Measurements from ENCODE around the gene FANCD2OS.
"Not testable (repeated sequence)": the region's sequence is repeated elsewhere in the genome, so short reads cannot be mapped to it uniquely, and the experiment has no call there.

FANCD2OS gene

GRCh38 chr3:10090774-10091173 lies 17.3 kb downstream of the FANCD2OS start:
- DNase-seq = not testable (repeated sequence)

GRCh38 chr3:10090179-10090578 lies 17.9 kb downstream of the FANCD2OS start:
- DNase-seq = no peak

- no peak for DNase-seq
Observed at GRCh38 chr3:10088256-10088655, 19.8 kb downstream of the FANCD2OS start.

GRCh38 chr3:10085738-10086137 lies 22.3 kb downstream of the FANCD2OS start:
- no peak for DNase-seq

- no peak for DNase-seq
Observed at GRCh38 chr3:10081871-10082270, 26.2 kb downstream of the FANCD2OS start.

- DNase-seq = no peak
Observed at GRCh38 chr3:10074666-10075065, 33.4 kb downstream of the FANCD2OS start.

GRCh38 chr3:10070077-10070476 lies 38.0 kb downstream of the FANCD2OS start:
- DNase-seq = not testable (repeated sequence)

- no peak for DNase-seq
Observed at GRCh38 chr3:10055097-10055496, 53.0 kb downstream of the FANCD2OS start.
